ENCODE data around the gene CTNNA2. TPM values are rescaled to one million over a fixed set of nuclear protein-coding genes. Genes with fewer than 3 reads are reported as not detected.

Gene CTNNA2
- total RNA-seq, 4 donors from 2014 or later, result 0.40 to 1.7 (median 1.5) TPM; not detected in 1

- intact Hi-C loops (cut with DNase I; ENCODE audit: low total_unique reads) (no loop called here), in situ Hi-C loops (cut with MboI; ENCODE audit: low pct_ligation_motif_present in 1 of 4, low pct_unique_long_range_greater_than_20kb in 1 of 4, low sequenced_read_pairs in 3 of 4) (no loop called here)
- TF ChIP-seq POLR2AphosphoS5 (IDR thresholded peaks at IDR 0.05), result no peak
- TF ChIP-seq CTCF (IDR thresholded peaks at IDR 0.05), result no peak
- TF ChIP-seq EP300 (IDR thresholded peaks at IDR 0.05; ENCODE audit: low read depth), result no peak
- no peak for TF ChIP-seq POLR2A (IDR thresholded peaks at IDR 0.05)
- no peaks in the 10 kb centered on the region for H3K4me1 ChIP-seq
- H3K27ac ChIP-seq, result no peak overlapping the region
- no peaks in the 10 kb centered on the region for H3K9me3 ChIP-seq
- H3K27me3 ChIP-seq, result no peaks in the 10 kb centered on the region
- H3K36me3 ChIP-seq, result no peaks in the 10 kb centered on the region
- H3K4me3 ChIP-seq, result no peak overlapping the region
- WGBS, 2 donors (ENCODE audit: low coverage in 1 of 2), result 62 to 70% methylated on average over 3 of the region's 3 CpGs
- DNase-seq, result no peak
Observed at GRCh38 chr2:79721966-79722365, 209.1 kb downstream of the CTNNA2 start.

- Histone ChIP-seq H3K36me3 (no peaks in the 10 kb centered on the region), H3K9me3 (no peaks in the 10 kb centered on the region), H3K4me1 (no peaks in the 10 kb centered on the region), H3K27me3 (no peaks in the 10 kb centered on the region), H3K27ac (no peak overlapping the region), H3K4me3 (no peak overlapping the region)
- in situ Hi-C loops (cut with MboI; ENCODE audit: low pct_ligation_motif_present in 1 of 4, low pct_unique_long_range_greater_than_20kb in 1 of 4, low sequenced_read_pairs in 3 of 4) (no loop called here), intact Hi-C loops (cut with DNase I; ENCODE audit: low total_unique reads) (no loop called here)
- no peak for DNase-seq
- WGBS, 2 donors (ENCODE audit: low coverage in 1 of 2), result 75 to 88% methylated on average over 1 to 2 of the region's 2 CpGs
- no peak for TF ChIP-seq POLR2AphosphoS5 (IDR thresholded peaks at IDR 0.05)
- TF ChIP-seq EP300 (IDR thresholded peaks at IDR 0.05; ENCODE audit: low read depth), result no peak
- no peak for TF ChIP-seq CTCF (IDR thresholded peaks at IDR 0.05)
- no peak for TF ChIP-seq POLR2A (IDR thresholded peaks at IDR 0.05)
Observed at GRCh38 chr2:79723830-79724229, 211.0 kb downstream of the CTNNA2 start.

- in situ Hi-C loops (cut with MboI; ENCODE audit: low pct_ligation_motif_present in 1 of 4, low pct_unique_long_range_greater_than_20kb in 1 of 4, low sequenced_read_pairs in 3 of 4) (no loop called here), intact Hi-C loops (cut with DNase I; ENCODE audit: low total_unique reads) (no loop called here)
- 71% methylated on average over 1 of the region's 1 CpG; no CpG with 5 or more reads in 1 of the 2 donors for WGBS, 2 donors (ENCODE audit: low coverage in 1 of 2)
- H3K27me3 ChIP-seq, result no peaks in the 10 kb centered on the region
- H3K9me3 ChIP-seq, result no peaks in the 10 kb centered on the region
- no peak for TF ChIP-seq CTCF (IDR thresholded peaks at IDR 0.05)
- TF ChIP-seq EP300 (IDR thresholded peaks at IDR 0.05; ENCODE audit: low read depth), result no peak
- no peak for TF ChIP-seq POLR2A (IDR thresholded peaks at IDR 0.05)
- no peak for TF ChIP-seq POLR2AphosphoS5 (IDR thresholded peaks at IDR 0.05)
- no peak for DNase-seq
- no peak overlapping the region for H3K4me3 ChIP-seq
- no peaks in the 10 kb centered on the region for H3K36me3 ChIP-seq
- H3K4me1 ChIP-seq, result no peaks in the 10 kb centered on the region
- H3K27ac ChIP-seq, result no peak overlapping the region
Observed at GRCh38 chr2:79729532-79729931, 216.7 kb downstream of the CTNNA2 start.

GRCh38 chr2:79734518-79734917 is 221.7 kb downstream of the CTNNA2 start:
- H3K4me3 ChIP-seq, result no peak overlapping the region
- TF ChIP-seq EP300 (IDR thresholded peaks at IDR 0.05; ENCODE audit: low read depth), result no peak
- TF ChIP-seq CTCF (IDR thresholded peaks at IDR 0.05), result no peak
- TF ChIP-seq POLR2AphosphoS5 (IDR thresholded peaks at IDR 0.05), result no peak
- no peak for TF ChIP-seq POLR2A (IDR thresholded peaks at IDR 0.05)
- H3K27me3 ChIP-seq, result no peaks in the 10 kb centered on the region
- intact Hi-C loops (cut with DNase I; ENCODE audit: low total_unique reads), result no loop called here
- H3K27ac ChIP-seq, result no peak overlapping the region
- WGBS, 2 donors (ENCODE audit: low coverage in 1 of 2), result 79 to 85% methylated on average over 1 of the region's 1 CpG
- no peak for DNase-seq
- in situ Hi-C loops (cut with MboI; ENCODE audit: low pct_ligation_motif_present in 1 of 4, low pct_unique_long_range_greater_than_20kb in 1 of 4, low sequenced_read_pairs in 3 of 4), result no loop called here
- no peaks in the 10 kb centered on the region for H3K9me3 ChIP-seq
- no peaks in the 10 kb centered on the region for H3K36me3 ChIP-seq
- H3K4me1 ChIP-seq, result no peaks in the 10 kb centered on the region

All from transverse colon (tissue), 4 donors.